ENCODE measurements around the gene LRRC57. TPM values are rescaled to one million over a fixed set of nuclear protein-coding genes. Genes with fewer than 3 reads are reported as not detected.

LRRC57 gene
- total RNA-seq, 1 experiment from 2014 or later, result 16.6 TPM

DNA sequence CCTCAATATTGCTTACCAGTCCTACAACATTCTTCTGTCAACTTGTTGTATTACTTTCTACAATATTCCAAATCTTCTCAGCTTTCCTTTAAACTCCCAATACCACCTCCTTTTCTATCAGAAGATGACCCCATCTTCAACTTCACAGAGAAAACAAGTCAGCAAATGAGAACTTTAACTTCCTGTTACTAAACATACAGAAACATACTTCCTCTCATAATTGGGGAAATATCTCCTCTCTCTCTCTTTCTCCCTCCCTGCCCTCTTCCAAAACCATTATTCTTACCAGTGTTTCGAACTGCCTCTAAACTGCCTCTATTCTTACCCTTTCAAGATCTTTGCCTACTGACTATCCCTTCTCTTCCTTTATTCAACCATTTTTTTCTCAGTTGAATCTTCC is 54.9 kb downstream of the LRRC57 start:
- ATAC-seq (no peak), DNase-seq (ENCODE audit: low read depth, low spot score) (no peak)
- intact Hi-C loops (cut with micrococcal nuclease), result no loop called here
- TF ChIP-seq, protein P1, sequence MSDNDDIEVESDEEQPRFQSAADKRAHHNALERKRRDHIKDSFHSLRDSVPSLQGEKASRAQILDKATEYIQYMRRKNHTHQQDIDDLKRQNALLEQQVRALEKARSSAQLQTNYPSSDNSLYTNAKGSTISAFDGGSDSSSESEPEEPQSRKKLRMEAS (IDR thresholded peaks at IDR 0.05), result no peak
- TF ChIP-seq, protein P2, sequence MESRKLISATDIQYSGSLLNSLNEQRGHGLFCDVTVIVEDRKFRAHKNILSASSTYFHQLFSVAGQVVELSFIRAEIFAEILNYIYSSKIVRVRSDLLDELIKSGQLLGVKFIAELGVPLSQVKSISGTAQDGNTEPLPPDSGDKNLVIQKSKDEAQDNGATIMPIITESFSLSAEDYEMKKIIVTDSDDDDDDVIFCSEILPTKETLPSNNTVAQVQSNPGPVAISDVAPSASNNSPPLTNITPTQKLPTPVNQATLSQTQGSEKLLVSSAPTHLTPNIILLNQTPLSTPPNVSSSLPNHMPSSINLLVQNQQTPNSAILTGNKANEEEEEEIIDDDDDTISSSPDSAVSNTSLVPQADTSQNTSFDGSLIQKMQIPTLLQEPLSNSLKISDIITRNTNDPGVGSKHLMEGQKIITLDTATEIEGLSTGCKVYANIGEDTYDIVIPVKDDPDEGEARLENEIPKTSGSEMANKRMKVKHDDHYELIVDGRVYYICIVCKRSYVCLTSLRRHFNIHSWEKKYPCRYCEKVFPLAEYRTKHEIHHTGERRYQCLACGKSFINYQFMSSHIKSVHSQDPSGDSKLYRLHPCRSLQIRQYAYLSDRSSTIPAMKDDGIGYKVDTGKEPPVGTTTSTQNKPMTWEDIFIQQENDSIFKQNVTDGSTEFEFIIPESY (IDR thresholded peaks at IDR 0.05; ENCODE audit: extremely low read depth, insufficient replicate concordance, low read length), result no peak
- TF ChIP-seq EZH2phosphoT487 (IDR thresholded peaks at IDR 0.05; ENCODE audit: borderline replicate concordance), result no peak
- TF ChIP-seq EZH2 (IDR thresholded peaks at IDR 0.05), result no peak
- TF ChIP-seq ZFX (IDR thresholded peaks at IDR 0.05), result no peak
- TF ChIP-seq ELF1 (IDR thresholded peaks at IDR 0.05; ENCODE audit: borderline replicate concordance, low read depth), result no peak
- no peak for TF ChIP-seq TCF7L2 (IDR thresholded peaks at IDR 0.05; ENCODE audit: borderline replicate concordance, extremely low read depth, insufficient read depth, insufficient read length)
- TF ChIP-seq CBX3 (IDR thresholded peaks at IDR 0.05; ENCODE audit: low read depth), result no peak
- TF ChIP-seq, protein P3, sequence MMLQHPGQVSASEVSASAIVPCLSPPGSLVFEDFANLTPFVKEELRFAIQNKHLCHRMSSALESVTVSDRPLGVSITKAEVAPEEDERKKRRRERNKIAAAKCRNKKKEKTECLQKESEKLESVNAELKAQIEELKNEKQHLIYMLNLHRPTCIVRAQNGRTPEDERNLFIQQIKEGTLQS (IDR thresholded peaks at IDR 0.05), result no peak
- no peak for TF ChIP-seq SRF (IDR thresholded peaks at IDR 0.05; ENCODE audit: low read depth)
- no peak for TF ChIP-seq RAD21 (IDR thresholded peaks at IDR 0.05; ENCODE audit: low read depth)
- no peak for TF ChIP-seq ZNF274 (IDR thresholded peaks at IDR 0.05; ENCODE audit: low read depth, low read length)
- TF ChIP-seq SP1 (IDR thresholded peaks at IDR 0.05; ENCODE audit: low read depth), result no peak
- no peak for TF ChIP-seq POLR2A (IDR thresholded peaks at IDR 0.05; ENCODE audit: borderline replicate concordance, extremely low read depth, insufficient read depth, insufficient read length)
- TF ChIP-seq POLR2AphosphoS5 (IDR thresholded peaks at IDR 0.05; ENCODE audit: low read depth, low read length), result no peak
- TF ChIP-seq FOSL1 (IDR thresholded peaks at IDR 0.05; ENCODE audit: low read depth), result no peak
- TF ChIP-seq JUND (IDR thresholded peaks at IDR 0.05), result no peak
- H3K4me1 ChIP-seq (ENCODE audit: control insufficient read depth in 1 of 2, insufficient read depth in 2 of 2, low read length in 2 of 2), result peaks cover 17 to 28% of the 10 kb centered on the region in 2 experiments
- H3K4me3 ChIP-seq (replicated peaks in 1 of 2; ENCODE audit: low read depth in 1 of 2, low read length in 2 of 2), result no peak overlapping the region
- H2AFZ ChIP-seq (ENCODE audit: low read depth, low read length, poor library complexity, severe bottlenecking), result no peak overlapping the region
- H4K20me1 ChIP-seq (ENCODE audit: insufficient read depth), result no peaks in the 10 kb centered on the region
- no peaks in the 10 kb centered on the region for H3K9me3 ChIP-seq (ENCODE audit: control insufficient read depth in 1 of 2, insufficient read depth in 1 of 2, low read depth in 1 of 2, low read length in 2 of 2)
- H3K9me2 ChIP-seq (ENCODE audit: insufficient read depth), result no peaks in the 10 kb centered on the region
- ChIA-PET CTCF (no interaction called here), POLR2A (no interaction called here), RAD21 (ENCODE audit: low non-redundant PET in 1 of 2, low total read pairs in 2 of 2, uncharacterized antibody in 2 of 2, unreplicated experiment in 2 of 2) (no interaction called here)
- no peaks in the 10 kb centered on the region for H3K36me3 ChIP-seq (ENCODE audit: control insufficient read depth in 1 of 2, insufficient read depth in 2 of 2, low read length in 2 of 2)
- H3K27ac ChIP-seq (ENCODE audit: low read depth, low read length), result no peak overlapping the region
- H3K27me3 ChIP-seq (ENCODE audit: insufficient read depth, low read length), result no peaks in the 10 kb centered on the region
- no peak overlapping the region for H3K9ac ChIP-seq (ENCODE audit: low read length)
- peaks cover 13% of the 10 kb centered on the region for H3K79me2 ChIP-seq (ENCODE audit: insufficient read depth, low read length)
- no peak overlapping the region for H3K4me2 ChIP-seq (ENCODE audit: low read length)
- BruUV-seq (replicated peaks), result no TSS peak
